ENCODE measurements around the gene MAP2K3.
A peak's percentile ranks its signal among the peaks of the same experiment; 100 is the strongest.
"Not testable (repeated sequence)": the region's sequence is repeated elsewhere in the genome, so short reads cannot be mapped to it uniquely, and the experiment has no call there.

The MAP2K3 gene

GRCh38 chr17:21316887-21317500 is 32.5 kb downstream of the MAP2K3 start:
- H3K9me3 Mint-ChIP-seq (ENCODE audit: low read depth); H3K27me3 Mint-ChIP-seq; H3K27ac Mint-ChIP-seq; H3K36me3 Mint-ChIP-seq; H3K4me3 Mint-ChIP-seq; H3K4me1 Mint-ChIP-seq (ENCODE audit: low read depth): not testable (repeated sequence)

GRCh38 chr17:21317821-21318220 is 33.3 kb downstream of the MAP2K3 start:
- H3K9me3 Mint-ChIP-seq (ENCODE audit: low read depth); H3K36me3 Mint-ChIP-seq; H3K4me1 Mint-ChIP-seq (ENCODE audit: low read depth); H3K4me3 Mint-ChIP-seq; H3K27ac Mint-ChIP-seq; H3K27me3 Mint-ChIP-seq: not testable (repeated sequence)

- no peaks in the 10 kb centered on the region for H3K9me3 Mint-ChIP-seq (ENCODE audit: low read depth)
- H3K27me3 Mint-ChIP-seq: no peaks in the 10 kb centered on the region
- peaks cover 6% of the 10 kb centered on the region for H3K4me1 Mint-ChIP-seq (ENCODE audit: low read depth)
- no peak overlapping the region for H3K4me3 Mint-ChIP-seq
- H3K36me3 Mint-ChIP-seq: no peaks in the 10 kb centered on the region
- H3K27ac Mint-ChIP-seq: no peak overlapping the region
These were observed 33.9 kb downstream of the MAP2K3 start for GRCh38 chr17:21318439-21318838.

DNA sequence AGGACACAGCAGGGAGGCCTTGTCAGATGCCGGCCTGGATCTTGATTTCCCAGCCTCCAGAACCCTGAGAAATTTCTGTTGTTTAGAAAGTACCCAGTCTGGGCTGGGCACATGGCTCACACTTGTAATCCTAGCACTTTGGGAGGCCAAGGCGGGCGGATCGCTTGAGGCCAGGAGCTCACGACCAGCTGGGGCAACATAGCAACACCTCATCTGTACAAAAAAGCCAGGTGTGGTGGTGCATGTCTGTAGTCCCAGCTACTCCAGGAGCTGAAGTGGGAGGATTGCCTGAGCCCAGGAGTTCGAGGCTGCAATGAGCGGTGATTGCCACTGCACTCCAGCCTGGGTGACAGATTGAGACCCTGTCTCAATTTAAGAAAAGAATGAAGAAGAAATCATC is 34.3 kb downstream of the MAP2K3 start:
- not testable (repeated sequence) for H3K4me1 Mint-ChIP-seq (ENCODE audit: low read depth); H3K36me3 Mint-ChIP-seq; H3K27ac Mint-ChIP-seq; H3K27me3 Mint-ChIP-seq; H3K9me3 Mint-ChIP-seq (ENCODE audit: low read depth); H3K4me3 Mint-ChIP-seq

- H3K36me3 Mint-ChIP-seq; H3K9me3 Mint-ChIP-seq (ENCODE audit: low read depth); H3K27ac Mint-ChIP-seq; H3K4me1 Mint-ChIP-seq (ENCODE audit: low read depth); H3K4me3 Mint-ChIP-seq; H3K27me3 Mint-ChIP-seq: not testable (repeated sequence)
These were observed 34.7 kb downstream of the MAP2K3 start for GRCh38 chr17:21319256-21319655.

- H3K27me3 Mint-ChIP-seq; H3K9me3 Mint-ChIP-seq (ENCODE audit: low read depth); H3K4me3 Mint-ChIP-seq; H3K27ac Mint-ChIP-seq; H3K36me3 Mint-ChIP-seq; H3K4me1 Mint-ChIP-seq (ENCODE audit: low read depth): not testable (repeated sequence)
These were observed 35.3 kb downstream of the MAP2K3 start for GRCh38 chr17:21319686-21320375.

DNA sequence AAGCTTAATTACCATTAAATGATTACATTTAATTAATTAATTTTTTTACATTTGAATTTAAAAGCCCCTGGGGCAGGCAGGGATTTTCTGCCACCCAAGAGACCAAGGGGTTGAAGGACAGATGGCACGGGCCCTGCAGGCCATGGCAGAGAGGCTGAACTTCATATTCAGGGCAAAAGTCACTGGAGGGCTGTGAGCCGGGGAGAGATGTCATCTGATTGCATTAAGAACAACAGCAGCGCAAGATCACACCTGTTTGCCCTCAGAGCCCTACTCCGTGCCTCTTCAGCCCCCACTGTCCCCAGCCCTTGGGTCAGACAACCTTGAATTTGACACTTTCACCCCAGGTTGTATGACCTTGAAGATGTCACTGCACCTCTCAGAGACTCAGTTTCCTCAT is 35.9 kb downstream of the MAP2K3 start:
- not testable (repeated sequence) for H3K36me3 Mint-ChIP-seq; H3K9me3 Mint-ChIP-seq (ENCODE audit: low read depth); H3K4me3 Mint-ChIP-seq; H3K27ac Mint-ChIP-seq; H3K4me1 Mint-ChIP-seq (ENCODE audit: low read depth); H3K27me3 Mint-ChIP-seq

- not testable (repeated sequence) for H3K27me3 Mint-ChIP-seq; H3K27ac Mint-ChIP-seq; H3K9me3 Mint-ChIP-seq (ENCODE audit: low read depth); H3K4me3 Mint-ChIP-seq; H3K36me3 Mint-ChIP-seq; H3K4me1 Mint-ChIP-seq (ENCODE audit: low read depth)
These were observed 36.5 kb downstream of the MAP2K3 start for GRCh38 chr17:21321061-21321460.

DNA sequence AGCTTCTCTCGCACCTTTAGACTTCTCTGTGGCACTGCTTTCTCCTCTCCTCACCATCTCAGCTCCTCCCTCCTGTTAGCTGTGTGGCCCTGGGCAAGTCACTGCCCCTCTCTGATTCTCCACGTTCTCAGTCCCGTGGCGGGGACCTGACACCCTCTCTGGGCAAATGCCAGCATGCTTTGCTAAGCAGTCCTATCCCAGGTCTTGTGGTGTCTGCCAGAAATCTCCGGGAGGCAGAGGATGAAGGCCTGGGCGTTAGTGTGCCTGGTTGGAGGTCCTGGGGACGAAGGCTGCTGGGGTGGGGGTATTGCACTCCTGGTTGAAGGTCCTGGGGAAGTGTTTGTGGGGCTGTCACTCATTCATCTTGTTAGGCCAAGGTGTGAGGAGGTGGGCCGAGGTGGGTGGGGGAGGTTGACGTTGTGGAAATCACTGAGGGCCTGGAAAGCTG is 37.3 kb downstream of the MAP2K3 start:
- not testable (repeated sequence) for H3K27me3 Mint-ChIP-seq; H3K9me3 Mint-ChIP-seq (ENCODE audit: low read depth); H3K4me1 Mint-ChIP-seq (ENCODE audit: low read depth); H3K36me3 Mint-ChIP-seq; H3K27ac Mint-ChIP-seq
- H3K4me3 Mint-ChIP-seq: peak overlapping the region; percentile 20

- H3K27me3 Mint-ChIP-seq; H3K27ac Mint-ChIP-seq; H3K9me3 Mint-ChIP-seq (ENCODE audit: low read depth); H3K4me1 Mint-ChIP-seq (ENCODE audit: low read depth); H3K36me3 Mint-ChIP-seq: not testable (repeated sequence)
- peak overlapping the region; percentile 94 for H3K4me3 Mint-ChIP-seq
These were observed 39.0 kb downstream of the MAP2K3 start for GRCh38 chr17:21323257-21324111.

GRCh38 chr17:21324741-21325140 is 40.2 kb downstream of the MAP2K3 start:
- not testable (repeated sequence) for H3K9me3 Mint-ChIP-seq (ENCODE audit: low read depth); H3K27ac Mint-ChIP-seq; H3K4me1 Mint-ChIP-seq (ENCODE audit: low read depth); H3K36me3 Mint-ChIP-seq; H3K27me3 Mint-ChIP-seq; H3K4me3 Mint-ChIP-seq

- H3K36me3 Mint-ChIP-seq; H3K4me1 Mint-ChIP-seq (ENCODE audit: low read depth); H3K27ac Mint-ChIP-seq; H3K9me3 Mint-ChIP-seq (ENCODE audit: low read depth); H3K4me3 Mint-ChIP-seq; H3K27me3 Mint-ChIP-seq: not testable (repeated sequence)
These were observed 43.4 kb downstream of the MAP2K3 start for GRCh38 chr17:21327921-21328320.

DNA sequence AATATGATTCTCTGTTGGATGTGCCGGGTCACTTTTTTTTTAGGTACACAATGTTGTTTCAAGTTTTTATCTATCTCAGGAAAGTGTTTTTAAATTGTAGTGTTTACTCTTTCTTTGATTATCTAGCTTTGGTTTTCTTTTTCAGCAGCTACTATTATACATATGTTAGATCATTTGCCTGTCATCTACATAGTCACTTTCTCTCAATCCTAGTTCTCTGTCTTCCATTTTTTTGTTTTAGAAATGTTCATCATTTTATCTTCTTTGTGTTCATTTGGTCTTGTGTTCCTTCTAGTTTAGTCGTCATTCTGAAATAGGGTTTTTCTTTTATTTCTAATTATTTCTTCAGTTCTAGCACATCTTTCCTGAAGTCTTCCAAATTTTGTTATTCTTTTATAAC is 44.3 kb downstream of the MAP2K3 start:
- H3K4me1 Mint-ChIP-seq (ENCODE audit: low read depth); H3K9me3 Mint-ChIP-seq (ENCODE audit: low read depth); H3K4me3 Mint-ChIP-seq; H3K36me3 Mint-ChIP-seq; H3K27ac Mint-ChIP-seq; H3K27me3 Mint-ChIP-seq: not testable (repeated sequence)

- Mint-ChIP-seq H3K9me3 (ENCODE audit: low read depth) (peaks cover 9% of the 10 kb centered on the region), H3K27me3 (peaks cover 4% of the 10 kb centered on the region), H3K4me3 (no peak overlapping the region), H3K27ac (no peak overlapping the region), H3K4me1 (ENCODE audit: low read depth) (no peaks in the 10 kb centered on the region), H3K36me3 (no peaks in the 10 kb centered on the region)
These were observed 46.1 kb downstream of the MAP2K3 start for GRCh38 chr17:21330436-21331160.

DNA sequence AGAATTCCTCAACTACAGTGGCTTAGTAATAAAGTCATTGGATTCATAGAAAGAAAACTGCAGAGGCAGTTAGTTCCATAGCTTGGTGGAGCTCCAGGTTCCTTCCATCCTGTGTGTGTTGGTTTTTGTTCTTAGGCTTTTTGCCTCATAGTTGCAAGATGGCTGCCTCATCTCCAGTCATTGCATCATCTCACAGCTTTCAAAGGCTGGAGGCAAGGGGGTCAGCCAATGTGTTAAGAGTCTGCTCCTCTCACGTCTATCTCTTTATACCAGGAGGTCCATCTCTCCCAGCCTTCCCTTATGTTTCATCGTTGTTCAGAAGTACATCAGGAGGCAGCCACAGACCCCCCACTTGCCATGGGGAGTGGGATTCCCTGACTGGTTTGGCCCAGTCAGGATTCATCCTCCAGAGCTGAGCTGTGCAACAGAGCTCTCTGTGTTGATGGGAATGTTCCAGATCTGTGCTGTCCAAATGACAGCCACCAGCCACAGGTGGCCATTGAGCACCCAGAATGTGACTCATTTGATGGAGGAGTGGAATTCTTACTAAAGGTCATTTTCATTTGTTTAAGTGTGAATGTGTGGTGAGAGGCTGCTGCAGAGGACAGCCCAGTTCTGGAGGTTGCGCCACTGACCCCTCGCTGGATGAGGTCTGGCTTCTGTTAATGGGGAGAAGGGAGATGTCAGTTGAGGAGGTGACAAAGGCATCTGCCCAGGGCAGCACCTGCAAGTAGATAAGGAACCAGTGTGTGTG is 52.2 kb downstream of the MAP2K3 start:
- H3K4me1 Mint-ChIP-seq (ENCODE audit: low read depth); H3K27me3 Mint-ChIP-seq; H3K9me3 Mint-ChIP-seq (ENCODE audit: low read depth); H3K4me3 Mint-ChIP-seq; H3K27ac Mint-ChIP-seq; H3K36me3 Mint-ChIP-seq: not testable (repeated sequence)
